NCI-H1417 (cell line): ENCODE results near the gene ARHGAP6.
"Not testable (repeated sequence)": the region's sequence is repeated elsewhere in the genome, so short reads cannot be mapped to it uniquely, and the experiment has no call there.

Source experiments
- DNase-seq, 3 experiments: peaks; one replicate each; lab custom pipeline; 2025; lab: John Stamatoyannopoulos, UW

Gene ARHGAP6

GRCh38 chrX:11532291-11533078, 133.2 kb downstream of the ARHGAP6 start:
- no peak for DNase-seq

GRCh38 chrX:11531226-11531625, 134.5 kb downstream of the ARHGAP6 start:
- peak in 1 of 3 experiments; percentile 66 for DNase-seq

GRCh38 chrX:11530621-11531020, 135.1 kb downstream of the ARHGAP6 start:
- no peak for DNase-seq

- peak in 1 of 3 experiments; percentile 32 for DNase-seq
Observed at GRCh38 chrX:11528623-11529022, 137.1 kb downstream of the ARHGAP6 start.

- DNase-seq: no peak
Observed at GRCh38 chrX:11525685-11526084, 140.0 kb downstream of the ARHGAP6 start.

- DNase-seq: not testable (repeated sequence)
Observed at GRCh38 chrX:11519234-11519633, 146.5 kb downstream of the ARHGAP6 start.

- no peak for DNase-seq
Observed at GRCh38 chrX:11509786-11510185, 155.9 kb downstream of the ARHGAP6 start.

GRCh38 chrX:11504234-11504633, 161.5 kb downstream of the ARHGAP6 start:
- DNase-seq: no peak

- DNase-seq: no peak
Observed at GRCh38 chrX:11499076-11500044, 166.4 kb downstream of the ARHGAP6 start.

GRCh38 chrX:11491375-11491774, 174.3 kb downstream of the ARHGAP6 start:
- DNase-seq: not testable (repeated sequence)

- no peak for DNase-seq
Observed at GRCh38 chrX:11484290-11484689, 181.4 kb downstream of the ARHGAP6 start.

GRCh38 chrX:11481035-11481434, 184.7 kb downstream of the ARHGAP6 start:
- DNase-seq: no peak

- peak in 2 of 3 experiments; percentile 57 to 62 for DNase-seq
Observed at GRCh38 chrX:11480626-11481025, 185.1 kb downstream of the ARHGAP6 start.

GRCh38 chrX:11478911-11479310, 186.8 kb downstream of the ARHGAP6 start:
- DNase-seq: peak in 1 of 3 experiments; percentile 40

- DNase-seq: no peak
Observed at GRCh38 chrX:11478026-11478425, 187.7 kb downstream of the ARHGAP6 start.

GRCh38 chrX:11474576-11474975, 191.1 kb downstream of the ARHGAP6 start:
- no peak for DNase-seq

- DNase-seq: no peak
Observed at GRCh38 chrX:11474021-11474420, 191.7 kb downstream of the ARHGAP6 start.

GRCh38 chrX:11472879-11473278, 192.8 kb downstream of the ARHGAP6 start:
- no peak for DNase-seq

GRCh38 chrX:11472381-11472780, 193.3 kb downstream of the ARHGAP6 start:
- no peak for DNase-seq

- no peak for DNase-seq
Observed at GRCh38 chrX:11470250-11470974, 195.3 kb downstream of the ARHGAP6 start.

- DNase-seq: no peak
Observed at GRCh38 chrX:11465648-11466411, 199.9 kb downstream of the ARHGAP6 start.
